HEK293T (cell line): ENCODE data around the gene FGFR3.

Experiments
- ELF4 ChIP-seq: fragments of 450-650 bp; IDR thresholded peaks from 2 replicates; pipeline ENCODE4 v1.6.1; 2017; ENCODE audit warnings: antibody characterized with exemption
- FOXM1 ChIP-seq: fragments of 450-650 bp; IDR thresholded peaks from 2 replicates; pipeline ENCODE4 v1.6.1; 2017; ENCODE audit warnings: mild to moderate bottlenecking, borderline replicate concordance
- SP1 ChIP-seq: fragments of 450-650 bp; IDR thresholded peaks from 2 replicates; pipeline ENCODE4 v1.6.1; 2017

GRCh38 chr4:1854752-1855151 lies 61.7 kb downstream of the FGFR3 start:
- TF ChIP-seq FOXM1 (no peak), SP1 (no peak), ELF4 (no peak)
